Measurements from ENCODE around the gene KIRREL3. TPM values are rescaled to one million over a fixed set of nuclear protein-coding genes. Genes with fewer than 3 reads are reported as not detected.

The KIRREL3 gene
- total RNA-seq, 4 donors from 2014 or later: 0.19 TPM; not detected in 3

DNA sequence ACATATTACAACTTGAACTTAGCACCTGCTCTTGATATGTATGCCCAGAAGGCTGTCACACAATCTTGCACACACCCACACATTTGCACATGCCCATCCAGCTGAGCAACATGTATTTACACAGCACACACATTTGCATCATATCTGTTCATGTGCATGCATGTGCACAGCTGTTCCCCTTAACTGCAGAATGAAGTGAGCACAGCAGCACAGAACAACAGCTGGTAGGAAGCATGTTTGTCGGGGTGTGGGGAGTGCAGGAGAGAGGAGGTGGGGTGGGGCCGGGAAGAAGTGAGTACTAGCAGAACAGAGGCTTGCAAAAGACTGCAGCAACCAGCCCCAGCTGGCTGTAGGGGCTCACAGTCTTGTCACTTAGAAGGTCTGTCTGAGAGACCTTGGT, 296.5 kb downstream of the KIRREL3 start:
- no peaks in the 10 kb centered on the region for H3K4me1 ChIP-seq
- DNase-seq: no peak
- WGBS, 2 donors: 36 to 43% methylated on average over 2 of the region's 2 CpGs
- TF ChIP-seq POLR2A (IDR thresholded peaks at IDR 0.05): no peak
- TF ChIP-seq, protein P1, sequence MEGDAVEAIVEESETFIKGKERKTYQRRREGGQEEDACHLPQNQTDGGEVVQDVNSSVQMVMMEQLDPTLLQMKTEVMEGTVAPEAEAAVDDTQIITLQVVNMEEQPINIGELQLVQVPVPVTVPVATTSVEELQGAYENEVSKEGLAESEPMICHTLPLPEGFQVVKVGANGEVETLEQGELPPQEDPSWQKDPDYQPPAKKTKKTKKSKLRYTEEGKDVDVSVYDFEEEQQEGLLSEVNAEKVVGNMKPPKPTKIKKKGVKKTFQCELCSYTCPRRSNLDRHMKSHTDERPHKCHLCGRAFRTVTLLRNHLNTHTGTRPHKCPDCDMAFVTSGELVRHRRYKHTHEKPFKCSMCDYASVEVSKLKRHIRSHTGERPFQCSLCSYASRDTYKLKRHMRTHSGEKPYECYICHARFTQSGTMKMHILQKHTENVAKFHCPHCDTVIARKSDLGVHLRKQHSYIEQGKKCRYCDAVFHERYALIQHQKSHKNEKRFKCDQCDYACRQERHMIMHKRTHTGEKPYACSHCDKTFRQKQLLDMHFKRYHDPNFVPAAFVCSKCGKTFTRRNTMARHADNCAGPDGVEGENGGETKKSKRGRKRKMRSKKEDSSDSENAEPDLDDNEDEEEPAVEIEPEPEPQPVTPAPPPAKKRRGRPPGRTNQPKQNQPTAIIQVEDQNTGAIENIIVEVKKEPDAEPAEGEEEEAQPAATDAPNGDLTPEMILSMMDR (IDR thresholded peaks at IDR 0.05): no peak
- no peak overlapping the region for H3K4me3 ChIP-seq
- peaks cover 0 to 3% (median 0%) of the 10 kb centered on the region in 4 donors for H3K27me3 ChIP-seq
- H3K36me3 ChIP-seq: no peaks in the 10 kb centered on the region
- H3K27ac ChIP-seq: no peak overlapping the region
- intact Hi-C loops (cut with DNase I): no loop called here
- no peaks in the 10 kb centered on the region for H3K9me3 ChIP-seq

DNA sequence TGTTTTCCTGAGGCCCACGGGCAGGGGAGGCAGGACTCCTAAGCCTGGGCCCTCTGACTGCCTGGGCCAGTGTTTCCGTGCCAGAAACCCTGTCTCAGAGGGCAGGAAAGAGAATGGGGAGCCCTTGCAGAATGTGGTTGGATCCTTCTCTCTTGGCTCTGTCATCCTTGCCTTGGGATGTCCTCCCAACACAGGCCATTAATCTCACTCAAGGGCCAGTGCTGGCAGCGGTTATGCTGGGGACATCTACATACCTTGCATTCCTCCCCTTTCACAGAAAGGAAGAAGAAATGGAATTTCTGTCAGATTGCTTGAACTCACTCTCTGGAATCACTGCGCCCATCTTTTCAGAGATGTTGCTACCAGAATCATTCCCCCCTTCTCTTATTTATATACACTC, 296.9 kb downstream of the KIRREL3 start:
- Histone ChIP-seq H3K4me3 (no peak overlapping the region), H3K9me3 (no peaks in the 10 kb centered on the region), H3K27me3 (peaks cover 0 to 3% (median 0%) of the 10 kb centered on the region in 4 donors), H3K36me3 (no peaks in the 10 kb centered on the region), H3K4me1 (no peaks in the 10 kb centered on the region), H3K27ac (no peak overlapping the region)
- 46 to 59% methylated on average over 2 to 4 of the region's 4 CpGs for WGBS, 2 donors
- DNase-seq: no peak
- intact Hi-C loops (cut with DNase I): no loop called here
- no peak for TF ChIP-seq POLR2A (IDR thresholded peaks at IDR 0.05)
- TF ChIP-seq, protein P1 (IDR thresholded peaks at IDR 0.05): no peak

DNA sequence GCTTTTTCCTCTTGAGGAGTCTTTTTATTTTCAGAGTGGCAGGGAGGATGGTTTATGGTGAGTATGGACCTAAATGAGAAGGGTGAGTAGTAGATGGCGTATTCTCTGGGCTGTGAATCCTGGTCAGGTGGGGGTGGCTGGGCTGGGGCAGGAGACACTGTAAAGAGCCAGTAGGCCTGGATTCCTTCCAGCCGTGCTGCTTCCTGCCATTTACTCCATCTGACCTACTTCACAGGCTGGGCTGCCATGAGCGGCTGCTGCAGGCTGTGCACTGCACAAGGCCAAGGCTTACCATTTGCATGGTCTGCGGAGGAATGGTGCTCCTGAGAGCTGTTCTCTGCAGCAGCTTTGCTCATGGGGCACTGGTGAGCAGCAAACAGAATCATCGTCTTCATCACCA, 297.6 kb downstream of the KIRREL3 start:
- Histone ChIP-seq H3K4me1 (no peaks in the 10 kb centered on the region), H3K27me3 (peaks cover 0 to 7% (median 0%) of the 10 kb centered on the region in 4 donors), H3K9me3 (no peaks in the 10 kb centered on the region), H3K36me3 (no peaks in the 10 kb centered on the region), H3K27ac (no peak overlapping the region), H3K4me3 (no peak overlapping the region)
- no peak for DNase-seq
- TF ChIP-seq, protein P1 (IDR thresholded peaks at IDR 0.05): no peak
- TF ChIP-seq POLR2A (IDR thresholded peaks at IDR 0.05): no peak
- intact Hi-C loops (cut with DNase I): no loop called here
- 69 to 76% methylated on average over 3 to 5 of the region's 5 CpGs for whole genome bisulfite sequencing, 2 donors

DNA sequence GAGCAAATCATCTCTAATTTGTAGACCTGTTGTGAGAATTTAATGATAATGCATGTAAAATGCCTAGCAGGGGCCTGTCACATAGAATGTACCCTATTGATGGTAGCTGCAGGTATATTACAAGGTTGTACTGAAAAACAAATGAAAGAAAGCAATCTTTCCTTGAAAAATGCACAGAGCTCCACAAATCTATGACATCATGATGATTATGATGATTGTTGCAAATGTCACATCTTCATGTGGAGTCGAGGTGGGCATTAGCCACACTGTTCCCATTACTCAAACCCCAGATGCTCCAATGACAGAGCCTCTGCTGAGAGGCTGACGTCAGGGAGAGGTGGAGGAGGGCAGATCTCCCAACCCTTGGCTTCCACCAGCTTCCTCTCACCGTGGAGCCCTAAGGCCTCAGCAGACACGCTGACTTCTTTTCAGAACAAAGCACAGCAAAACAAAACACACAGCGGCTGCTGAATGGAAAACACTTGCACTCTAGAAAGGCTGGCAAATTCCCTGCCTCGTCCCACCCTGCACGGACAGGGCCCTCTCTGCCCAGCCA, 298.3 kb downstream of the KIRREL3 start:
- no peaks in the 10 kb centered on the region for H3K36me3 ChIP-seq
- no peak overlapping the region for H3K27ac ChIP-seq
- intact Hi-C loops (cut with DNase I): no loop called here
- no peak for DNase-seq
- H3K4me1 ChIP-seq: no peaks in the 10 kb centered on the region
- peaks cover 0 to 7% (median 0%) of the 10 kb centered on the region in 4 donors for H3K27me3 ChIP-seq
- WGBS, 2 donors: 42 to 67% methylated on average over 2 to 5 of the region's 7 CpGs
- H3K9me3 ChIP-seq: no peaks in the 10 kb centered on the region
- no peak overlapping the region for H3K4me3 ChIP-seq
- TF ChIP-seq, protein P1 (IDR thresholded peaks at IDR 0.05): no peak
- TF ChIP-seq POLR2A (IDR thresholded peaks at IDR 0.05): no peak

DNA sequence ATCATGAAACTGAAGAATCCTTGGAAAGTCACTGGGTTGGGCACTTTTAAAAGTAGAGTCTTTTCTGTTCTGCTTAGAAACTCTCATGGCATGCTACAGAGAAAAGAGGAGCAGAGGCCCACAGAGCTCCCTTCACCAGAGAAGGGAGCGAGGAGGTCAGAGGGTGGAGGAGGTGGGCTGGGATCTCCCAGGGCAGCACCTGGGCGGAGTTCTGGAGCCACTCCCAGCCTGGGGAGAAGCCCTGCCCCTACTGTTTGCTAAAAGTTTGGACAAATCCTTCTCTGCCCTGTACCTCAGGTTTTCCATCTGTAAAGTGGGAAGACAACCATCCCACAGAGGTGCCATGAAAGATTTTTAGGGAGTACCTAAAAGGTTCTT, 299.1 kb downstream of the KIRREL3 start:
- intact Hi-C loops (cut with DNase I): no loop called here
- H3K9me3 ChIP-seq: no peaks in the 10 kb centered on the region
- H3K27me3 ChIP-seq: peaks cover 0 to 7% (median 0%) of the 10 kb centered on the region in 4 donors
- WGBS, 2 donors: 86 to 94% methylated on average over 2 of the region's 2 CpGs
- TF ChIP-seq, protein P1 (IDR thresholded peaks at IDR 0.05): no peak
- no peak for TF ChIP-seq POLR2A (IDR thresholded peaks at IDR 0.05)
- no peak overlapping the region for H3K4me3 ChIP-seq
- H3K27ac ChIP-seq: no peak overlapping the region
- no peaks in the 10 kb centered on the region for H3K4me1 ChIP-seq
- no peaks in the 10 kb centered on the region for H3K36me3 ChIP-seq
- DNase-seq: no peak

Measured in esophagus squamous epithelium (tissue), 5 donors.